ENCODE results near the gene ALDOA. TPM values are rescaled to one million over a fixed set of nuclear protein-coding genes. Genes with fewer than 3 reads are reported as not detected.

ALDOA gene
- total RNA-seq, 4 donors from 2014 or later = 1,024 to 1,551 (median 1,380) TPM

GRCh38 chr16:30052671-30053372 is 12.7 kb upstream of the ALDOA start:
- TF ChIP-seq CTCF (IDR thresholded peaks at IDR 0.05) (peak in 1 of 6 experiments; percentile 25), POLR2A (IDR thresholded peaks at IDR 0.05) (no peak)
- Histone ChIP-seq H3K27me3 (no peaks in the 10 kb centered on the region), H3K27ac (peak overlapping the region; percentile 50 to 64 (median 56)), H3K36me3 (no peaks in the 10 kb centered on the region), H3K4me3 (peak overlapping the region; percentile 51 to 88 (median 63)), H3K9me3 (no peaks in the 10 kb centered on the region), H3K4me1 (peaks cover 18 to 74% (median 28%) of the 10 kb centered on the region in 3 donors)
- whole genome bisulfite sequencing, 2 donors = 3 to 7% methylated on average over 15 to 30 of the region's 58 CpGs
- DNase-seq = peak; percentile 47
- intact Hi-C loops (cut with DNase I) = no loop called here

- intact Hi-C loops (cut with DNase I) = no loop called here
- peak overlapping the region; percentile 50 to 64 (median 56) for H3K27ac ChIP-seq
- peaks cover 18 to 78% (median 28%) of the 10 kb centered on the region in 3 donors for H3K4me1 ChIP-seq
- no peak for DNase-seq
- peak overlapping the region; percentile 51 to 88 (median 63) for H3K4me3 ChIP-seq
- no peaks in the 10 kb centered on the region for H3K36me3 ChIP-seq
- H3K9me3 ChIP-seq = no peaks in the 10 kb centered on the region
- no peak for TF ChIP-seq CTCF (IDR thresholded peaks at IDR 0.05)
- no peak for TF ChIP-seq POLR2A (IDR thresholded peaks at IDR 0.05)
- H3K27me3 ChIP-seq = no peaks in the 10 kb centered on the region
- WGBS, 2 donors = 0 to 11% methylated on average over 6 to 13 of the region's 19 CpGs
These were observed 12.1 kb upstream of the ALDOA start for GRCh38 chr16:30053376-30054015.

GRCh38 chr16:30054451-30054850 is 11.1 kb upstream of the ALDOA start:
- no peak for TF ChIP-seq CTCF (IDR thresholded peaks at IDR 0.05)
- no peak for TF ChIP-seq POLR2A (IDR thresholded peaks at IDR 0.05)
- Histone ChIP-seq H3K4me3 (no peak overlapping the region), H3K36me3 (no peaks in the 10 kb centered on the region), H3K27ac (no peak overlapping the region), H3K27me3 (no peaks in the 10 kb centered on the region), H3K9me3 (no peaks in the 10 kb centered on the region), H3K4me1 (peaks cover 18 to 73% (median 28%) of the 10 kb centered on the region in 3 donors)
- 74 to 75% methylated on average over 8 of the region's 8 CpGs for WGBS, 2 donors
- intact Hi-C loops (cut with DNase I) = no loop called here
- DNase-seq = no peak

- peak overlapping the region in 3 of 4 donors; percentile 62 to 73 (median 65) for H3K27ac ChIP-seq
- no peak for DNase-seq
- H3K4me1 ChIP-seq = peaks cover 18 to 70% (median 29%) of the 10 kb centered on the region in 3 donors
- intact Hi-C loops (cut with DNase I) = no loop called here
- WGBS, 2 donors = 17 to 27% methylated on average over 7 to 9 of the region's 10 CpGs
- H3K36me3 ChIP-seq = no peaks in the 10 kb centered on the region
- H3K4me3 ChIP-seq = no peak overlapping the region
- no peaks in the 10 kb centered on the region for H3K27me3 ChIP-seq
- no peak for TF ChIP-seq POLR2A (IDR thresholded peaks at IDR 0.05)
- TF ChIP-seq CTCF (IDR thresholded peaks at IDR 0.05) = peak; percentile 23 to 66 (median 51)
- no peaks in the 10 kb centered on the region for H3K9me3 ChIP-seq
These were observed 10.5 kb upstream of the ALDOA start for GRCh38 chr16:30054959-30055553.

- intact Hi-C loops (cut with DNase I) = no loop called here
- H3K9me3 ChIP-seq = no peaks in the 10 kb centered on the region
- TF ChIP-seq CTCF (IDR thresholded peaks at IDR 0.05) (no peak), POLR2A (IDR thresholded peaks at IDR 0.05) (no peak)
- 69 to 84% methylated on average over 4 of the region's 4 CpGs for WGBS, 2 donors
- DNase-seq = no peak
- H3K27me3 ChIP-seq = no peaks in the 10 kb centered on the region
- no peaks in the 10 kb centered on the region for H3K36me3 ChIP-seq
- peaks cover 22 to 63% (median 28%) of the 10 kb centered on the region in 3 donors for H3K4me1 ChIP-seq
- H3K4me3 ChIP-seq = no peak overlapping the region
- H3K27ac ChIP-seq = peak overlapping the region in 3 of 4 donors; percentile 23 to 47 (median 25)
These were observed 5.2 kb upstream of the ALDOA start for GRCh38 chr16:30060346-30060745.

Data from esophagus squamous epithelium (tissue), 5 donors.